Measurements from ENCODE around the gene SBK2.

SBK2 gene

GRCh38 chr19:55543567-55543966 lies 6.6 kb upstream of the SBK2 start:
- no peaks in the 10 kb centered on the region for H4K20me1 ChIP-seq (ENCODE audit: low read depth, low read length)
- H3F3A ChIP-seq (ENCODE audit: insufficient read depth) = no peaks in the 10 kb centered on the region
- H3K36me3 ChIP-seq (ENCODE audit: low read length) = no peaks in the 10 kb centered on the region
- H3K9me2 ChIP-seq (replicated peaks; ENCODE audit: insufficient read depth, low read length) = no peaks in the 10 kb centered on the region
- H3K27ac ChIP-seq (ENCODE audit: low read depth, low read length) = no peak overlapping the region
- no peak overlapping the region for H3K9ac ChIP-seq (ENCODE audit: low read length)
- TF ChIP-seq CTCF (IDR thresholded peaks at IDR 0.05; ENCODE audit: insufficient read depth, low read length, poor library complexity, severe bottlenecking) (no peak), EZH2phosphoT487 (conservative IDR thresholded peaks at IDR 0.05; ENCODE audit: low read length) (no peak)
- H3K4me2 ChIP-seq (ENCODE audit: low read depth, low read length, poor library complexity, severe bottlenecking) = no peak overlapping the region
- no peaks in the 10 kb centered on the region for H3K27me3 ChIP-seq (ENCODE audit: low read length)
- no peaks in the 10 kb centered on the region for H3K79me2 ChIP-seq (ENCODE audit: insufficient read depth, low read length)
- H3K9me3 ChIP-seq (ENCODE audit: insufficient read depth, low read length) = no peaks in the 10 kb centered on the region
- H2AFZ ChIP-seq (ENCODE audit: low read depth, low read length, severe bottlenecking) = no peak overlapping the region
- no peak overlapping the region for H3K4me3 ChIP-seq (ENCODE audit: insufficient read depth, low read length, poor library complexity, severe bottlenecking)

GRCh38 chr19:55542292-55542855 lies 5.4 kb upstream of the SBK2 start:
- Histone ChIP-seq H3K9me2 (replicated peaks; ENCODE audit: insufficient read depth, low read length) (no peaks in the 10 kb centered on the region), H3K4me3 (ENCODE audit: insufficient read depth, low read length, poor library complexity, severe bottlenecking) (no peak overlapping the region), H3K9me3 (ENCODE audit: insufficient read depth, low read length) (no peaks in the 10 kb centered on the region), H4K20me1 (ENCODE audit: low read depth, low read length) (no peaks in the 10 kb centered on the region), H3K27ac (ENCODE audit: low read depth, low read length) (no peak overlapping the region), H3F3A (ENCODE audit: insufficient read depth) (no peaks in the 10 kb centered on the region), H3K9ac (ENCODE audit: low read length) (no peak overlapping the region), H3K79me2 (ENCODE audit: insufficient read depth, low read length) (no peaks in the 10 kb centered on the region), H3K36me3 (ENCODE audit: low read length) (no peaks in the 10 kb centered on the region), H3K27me3 (ENCODE audit: low read length) (no peaks in the 10 kb centered on the region), H3K4me2 (ENCODE audit: low read depth, low read length, poor library complexity, severe bottlenecking) (no peak overlapping the region), H2AFZ (ENCODE audit: low read depth, low read length, severe bottlenecking) (no peak overlapping the region)
- TF ChIP-seq CTCF (IDR thresholded peaks at IDR 0.05; ENCODE audit: insufficient read depth, low read length, poor library complexity, severe bottlenecking) (no peak), EZH2phosphoT487 (conservative IDR thresholded peaks at IDR 0.05; ENCODE audit: low read length) (no peak)

- Histone ChIP-seq H3F3A (ENCODE audit: insufficient read depth) (no peaks in the 10 kb centered on the region), H3K9me2 (replicated peaks; ENCODE audit: insufficient read depth, low read length) (no peaks in the 10 kb centered on the region), H3K27me3 (ENCODE audit: low read length) (no peaks in the 10 kb centered on the region), H3K36me3 (ENCODE audit: low read length) (no peaks in the 10 kb centered on the region), H3K4me2 (ENCODE audit: low read depth, low read length, poor library complexity, severe bottlenecking) (no peak overlapping the region), H2AFZ (ENCODE audit: low read depth, low read length, severe bottlenecking) (no peak overlapping the region), H4K20me1 (ENCODE audit: low read depth, low read length) (no peaks in the 10 kb centered on the region), H3K9me3 (ENCODE audit: insufficient read depth, low read length) (no peaks in the 10 kb centered on the region), H3K9ac (ENCODE audit: low read length) (no peak overlapping the region), H3K4me3 (ENCODE audit: insufficient read depth, low read length, poor library complexity, severe bottlenecking) (no peak overlapping the region), H3K79me2 (ENCODE audit: insufficient read depth, low read length) (no peaks in the 10 kb centered on the region), H3K27ac (ENCODE audit: low read depth, low read length) (no peak overlapping the region)
- TF ChIP-seq CTCF (IDR thresholded peaks at IDR 0.05; ENCODE audit: insufficient read depth, low read length, poor library complexity, severe bottlenecking) (no peak), EZH2phosphoT487 (conservative IDR thresholded peaks at IDR 0.05; ENCODE audit: low read length) (no peak)
These were observed 4.2 kb upstream of the SBK2 start for GRCh38 chr19:55541091-55541490.
